GM12801 (cell line): ENCODE data around the gene TBCD.

Experiments used
- CTCF ChIP-seq: IDR thresholded peaks from one replicate; pipeline ENCODE4 v1.5.1; 2011; ENCODE audit warnings: control low read depth; ENCODE audit not compliant: insufficient read length; ENCODE audit errors: extremely low read depth

TBCD gene

GRCh38 chr17:82930924-82931698 lies 179.2 kb downstream of the TBCD start:
- no peak for TF ChIP-seq CTCF

DNA sequence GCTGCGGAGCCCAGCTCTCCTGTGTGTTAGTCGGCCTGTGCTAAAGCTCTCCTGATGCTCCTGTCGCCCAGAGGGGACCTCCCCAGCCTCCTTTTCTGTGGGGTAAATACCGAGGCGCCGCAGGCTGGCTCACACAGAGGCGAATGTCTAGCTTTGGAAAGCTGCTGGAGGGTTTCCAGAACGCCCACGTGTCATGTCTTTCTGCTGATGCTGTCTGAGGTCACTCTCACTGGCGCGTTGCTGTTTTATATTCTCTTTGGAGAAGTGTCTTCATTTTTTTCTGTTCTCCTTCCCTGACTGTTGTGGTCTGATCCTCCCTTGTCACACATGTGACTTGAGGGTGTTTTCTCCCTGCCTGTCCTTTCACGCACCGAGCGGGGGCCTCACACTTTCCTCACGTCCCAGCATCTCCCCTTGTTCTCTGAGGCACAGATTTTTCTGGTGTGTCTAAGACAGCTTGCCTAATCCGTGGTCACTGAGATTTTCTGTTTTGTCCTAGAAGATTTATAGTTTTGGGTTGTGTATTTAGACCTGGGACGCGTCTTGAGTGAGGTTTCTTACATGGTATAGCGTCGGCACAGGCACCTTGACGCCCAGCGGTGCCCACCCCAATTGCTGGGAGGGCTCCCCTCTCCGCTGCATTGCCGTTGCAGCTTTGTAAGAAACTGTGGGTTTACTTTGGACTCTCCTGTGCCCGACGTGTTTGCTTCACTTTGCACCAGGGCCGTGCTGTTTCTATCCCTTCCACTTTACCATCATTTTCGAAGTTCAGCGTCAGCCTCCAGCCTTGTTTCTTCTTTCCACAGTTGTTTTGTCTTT lies 180.0 kb downstream of the TBCD start:
- TF ChIP-seq CTCF: no peak

DNA sequence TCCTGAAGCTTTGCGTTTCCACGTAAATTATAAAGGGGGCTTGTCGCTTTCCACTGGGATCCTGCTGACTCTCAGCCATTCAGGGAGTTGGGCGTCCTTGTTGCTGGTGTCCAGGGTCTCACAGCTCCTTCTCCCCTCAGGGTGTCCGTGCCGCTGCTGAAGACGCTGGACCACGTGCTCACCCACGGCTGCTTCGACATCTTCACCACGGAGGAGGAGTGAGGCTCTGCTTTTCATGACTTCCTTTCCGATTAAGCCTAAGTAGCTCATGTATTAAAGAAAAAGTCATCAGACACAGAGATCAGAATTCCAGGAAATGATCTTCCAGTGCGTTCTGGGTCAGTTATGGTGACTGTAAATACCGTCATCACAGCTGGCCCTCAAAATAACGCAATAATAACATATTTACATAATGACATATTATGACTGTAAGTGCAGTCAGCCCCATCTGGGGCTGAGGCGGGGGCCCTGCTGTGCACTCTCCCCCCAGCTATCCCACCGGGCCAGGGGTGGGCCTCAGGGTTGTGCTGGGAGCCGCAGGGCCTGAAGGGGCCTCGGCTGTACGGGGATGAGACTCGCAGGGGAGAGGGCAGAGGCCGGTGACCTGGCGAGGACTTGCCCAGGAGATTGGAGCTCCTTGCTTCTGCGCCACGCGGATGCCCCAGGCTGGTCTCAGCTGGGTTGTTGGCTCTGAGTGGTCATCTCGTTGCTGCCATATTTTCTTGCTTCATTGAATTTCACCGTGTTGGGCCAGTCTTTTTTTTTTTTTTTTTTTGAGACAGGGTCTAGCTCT lies 180.8 kb downstream of the TBCD start:
- no peak for TF ChIP-seq CTCF

GRCh38 chr17:82933911-82934310 lies 182.0 kb downstream of the TBCD start:
- TF ChIP-seq CTCF: no peak

DNA sequence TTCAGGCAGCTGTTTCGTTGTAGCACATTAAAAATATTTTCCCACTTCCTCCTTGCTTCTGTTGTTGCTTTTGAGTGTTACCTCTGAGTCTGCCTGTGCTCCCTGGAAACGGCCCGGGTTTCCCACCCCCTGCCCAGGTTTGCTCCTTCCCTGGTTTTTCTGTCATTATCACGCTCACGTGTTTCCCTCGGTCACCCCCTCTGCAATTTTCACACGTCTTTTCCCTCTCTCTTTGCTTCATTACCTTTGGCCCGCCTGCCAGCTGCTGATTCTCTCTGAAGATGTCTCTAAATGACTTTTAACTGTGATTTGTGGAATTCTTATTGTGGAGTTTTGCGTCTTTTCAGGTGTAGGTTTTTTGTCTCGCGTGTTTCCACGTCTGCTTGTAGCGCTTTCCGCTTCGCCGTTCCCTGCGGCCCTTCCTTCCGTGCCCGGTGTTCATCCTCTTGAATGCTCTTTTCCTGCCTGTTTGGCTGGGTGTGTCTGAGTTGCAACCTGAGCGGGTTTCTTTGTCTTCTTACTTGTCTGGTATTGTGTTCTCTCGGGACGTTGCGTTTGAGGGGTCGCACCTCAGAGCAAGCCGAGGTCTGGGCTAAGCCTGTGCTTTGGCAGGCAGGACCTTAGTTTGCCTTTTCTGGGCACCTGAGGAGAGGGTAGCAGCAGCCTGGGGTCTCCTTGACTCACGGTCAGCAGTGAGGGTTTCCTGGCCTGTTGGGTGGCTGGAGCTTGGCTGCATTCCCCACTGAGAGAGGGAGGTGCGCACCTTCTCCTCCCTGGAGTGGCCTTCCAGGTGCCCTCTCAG lies 184.3 kb downstream of the TBCD start:
- no peak for TF ChIP-seq CTCF

GRCh38 chr17:82936768-82937171 lies 184.9 kb downstream of the TBCD start:
- no peak for TF ChIP-seq CTCF
